NT2/D1 (cell line): Measurements from ENCODE around the gene CLEC4G.

Experiments used
- SUZ12 ChIP-seq: IDR thresholded peaks from 2 replicates; pipeline ENCODE4 v1.6.1; 2011; ENCODE audit not compliant: insufficient read length, insufficient read depth; ENCODE audit errors: extremely low read depth
- YY1 ChIP-seq: IDR thresholded peaks from 2 replicates; pipeline ENCODE4 v1.6.1; 2011; ENCODE audit not compliant: insufficient read length, insufficient read depth
- ZNF274 ChIP-seq: IDR thresholded peaks from 2 replicates; pipeline ENCODE4 v1.6.1; 2011; ENCODE audit warnings: mild to moderate bottlenecking, low read depth, low read length

DNA sequence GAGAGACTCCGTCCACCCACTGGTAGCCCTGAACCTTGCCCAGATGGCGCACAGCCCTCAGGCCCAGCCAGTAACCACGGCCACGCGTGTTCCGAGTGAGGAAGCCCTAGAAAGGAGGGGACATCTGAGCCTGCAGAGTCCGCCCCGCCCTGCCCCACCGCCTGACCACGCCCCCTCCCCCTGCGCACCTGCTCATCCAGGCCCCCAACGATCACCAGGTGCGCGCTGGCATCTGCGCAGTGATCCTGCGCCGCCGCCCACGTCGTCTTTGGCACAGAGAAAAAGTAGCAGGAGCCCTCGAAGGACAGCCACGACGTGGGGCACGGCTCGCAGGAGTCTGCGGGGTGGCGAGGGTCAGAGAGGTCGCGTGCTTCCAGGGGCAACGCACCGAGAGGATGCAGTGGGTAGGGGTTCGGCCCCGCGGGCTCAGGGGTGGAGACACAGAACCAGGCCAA lies 2.1 kb downstream of the CLEC4G start:
- TF ChIP-seq ZNF274 (no peak), YY1 (no peak), SUZ12 (no peak)
